ENCODE results near the gene CORO7.

CORO7 gene

DNA sequence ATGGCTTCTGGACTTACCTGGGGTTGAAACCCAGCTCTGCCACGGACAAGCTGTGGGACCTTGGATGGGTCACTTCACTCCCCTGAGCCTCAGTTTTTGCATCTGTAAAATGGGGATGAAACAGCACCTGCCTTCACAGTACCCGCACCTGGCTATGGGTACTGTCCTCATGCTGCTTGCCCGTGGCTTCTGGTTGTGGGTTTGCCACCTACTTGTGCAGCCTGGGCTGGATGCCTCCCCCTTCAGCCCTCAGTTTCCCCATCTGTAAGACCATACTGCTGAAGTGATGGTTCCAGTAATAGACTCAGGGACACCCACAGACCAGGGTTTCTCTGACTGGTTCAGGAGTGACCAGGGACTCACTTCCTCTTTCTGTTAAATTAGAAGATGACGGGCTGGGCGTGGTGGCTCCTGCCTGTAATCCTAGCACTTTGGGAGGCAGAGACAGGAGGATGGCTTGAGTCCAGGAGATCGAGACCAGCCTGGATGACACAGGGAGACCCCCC, 91.1 kb downstream of the CORO7 start:
- peak; percentile 37 for DNase-seq (ENCODE audit: low read depth)
- H3K4me3 ChIP-seq (ENCODE audit: low read depth, low read length): no peak overlapping the region
- TF ChIP-seq, protein P1, sequence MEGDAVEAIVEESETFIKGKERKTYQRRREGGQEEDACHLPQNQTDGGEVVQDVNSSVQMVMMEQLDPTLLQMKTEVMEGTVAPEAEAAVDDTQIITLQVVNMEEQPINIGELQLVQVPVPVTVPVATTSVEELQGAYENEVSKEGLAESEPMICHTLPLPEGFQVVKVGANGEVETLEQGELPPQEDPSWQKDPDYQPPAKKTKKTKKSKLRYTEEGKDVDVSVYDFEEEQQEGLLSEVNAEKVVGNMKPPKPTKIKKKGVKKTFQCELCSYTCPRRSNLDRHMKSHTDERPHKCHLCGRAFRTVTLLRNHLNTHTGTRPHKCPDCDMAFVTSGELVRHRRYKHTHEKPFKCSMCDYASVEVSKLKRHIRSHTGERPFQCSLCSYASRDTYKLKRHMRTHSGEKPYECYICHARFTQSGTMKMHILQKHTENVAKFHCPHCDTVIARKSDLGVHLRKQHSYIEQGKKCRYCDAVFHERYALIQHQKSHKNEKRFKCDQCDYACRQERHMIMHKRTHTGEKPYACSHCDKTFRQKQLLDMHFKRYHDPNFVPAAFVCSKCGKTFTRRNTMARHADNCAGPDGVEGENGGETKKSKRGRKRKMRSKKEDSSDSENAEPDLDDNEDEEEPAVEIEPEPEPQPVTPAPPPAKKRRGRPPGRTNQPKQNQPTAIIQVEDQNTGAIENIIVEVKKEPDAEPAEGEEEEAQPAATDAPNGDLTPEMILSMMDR (IDR thresholded peaks at IDR 0.05; ENCODE audit: insufficient read depth, low read depth, low read length, missing control alignments): no peak

DNA sequence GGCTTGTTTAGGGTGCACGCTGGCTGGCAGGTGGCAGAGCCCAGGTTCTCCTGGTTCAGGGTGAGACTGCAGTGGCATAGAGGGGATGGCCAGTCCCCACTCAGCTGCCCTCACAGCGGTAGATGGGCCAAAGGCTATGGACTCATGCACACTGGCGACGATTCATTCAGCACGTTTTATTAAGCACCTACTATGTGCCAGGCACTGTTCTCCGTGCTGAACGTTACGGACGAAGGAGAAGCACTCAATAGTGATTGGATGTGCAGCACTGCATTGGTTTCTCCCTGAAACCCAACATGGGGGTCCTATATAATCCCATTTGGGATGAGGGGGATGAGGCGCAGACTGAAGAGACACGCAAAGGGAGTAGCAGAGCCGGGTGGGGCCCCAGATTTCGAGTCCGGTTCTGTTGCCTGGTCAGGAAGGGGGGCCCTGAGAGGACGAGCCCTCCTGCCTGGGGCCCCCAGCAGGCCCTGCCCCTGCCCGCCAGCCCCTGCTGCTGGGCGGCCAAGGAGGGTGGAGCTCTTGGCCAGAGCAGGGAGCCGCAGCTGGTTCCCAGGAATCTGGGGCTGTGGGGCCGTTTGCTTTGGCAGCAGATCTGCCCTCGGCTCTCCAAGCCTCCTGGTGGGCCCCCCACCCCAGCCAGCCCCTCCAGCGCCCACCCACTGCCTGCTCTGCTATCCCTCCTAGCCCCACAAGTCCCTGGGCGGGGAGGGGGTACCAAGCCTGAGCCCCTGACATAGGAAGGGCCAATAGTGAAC, 91.7 kb downstream of the CORO7 start:
- H3K4me3 ChIP-seq (ENCODE audit: low read depth, low read length): no peak overlapping the region
- DNase-seq (ENCODE audit: low read depth): no peak
- TF ChIP-seq, protein P1 (IDR thresholded peaks at IDR 0.05; ENCODE audit: insufficient read depth, low read depth, low read length, missing control alignments): no peak

DNA sequence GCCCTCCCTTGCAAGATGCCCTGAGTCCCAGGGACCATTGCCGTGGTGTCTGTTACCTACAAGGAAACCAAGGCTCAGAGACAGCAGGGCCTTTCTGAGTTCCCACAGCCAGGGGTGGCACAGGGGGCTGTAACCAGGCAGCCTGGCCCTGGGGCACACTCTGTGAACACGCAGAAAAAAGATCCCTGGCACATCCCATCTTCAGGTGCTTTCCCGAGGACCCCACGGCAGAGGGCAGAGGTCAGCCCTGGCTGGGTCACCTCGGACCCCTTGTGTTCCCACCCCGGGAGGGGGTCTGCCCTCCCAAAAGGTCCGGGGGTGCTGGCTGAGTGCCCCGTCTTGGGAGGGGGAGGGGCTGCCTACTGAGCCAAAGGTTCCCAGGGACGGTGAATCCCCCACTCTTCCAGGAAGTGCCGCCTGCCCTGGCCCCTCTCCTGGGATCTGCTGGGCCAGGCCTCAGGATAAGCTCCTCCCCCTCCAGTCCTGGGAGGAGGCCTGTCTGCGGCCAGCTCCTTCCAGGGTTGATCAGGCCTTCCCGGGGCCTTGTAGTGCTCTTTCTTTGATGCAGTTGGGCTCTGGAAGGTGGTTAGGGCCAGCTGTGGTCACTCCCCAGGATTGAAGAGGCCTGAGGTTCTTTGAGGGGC, 92.4 kb downstream of the CORO7 start:
- TF ChIP-seq, protein P1 (IDR thresholded peaks at IDR 0.05; ENCODE audit: insufficient read depth, low read depth, low read length, missing control alignments): no peak
- H3K4me3 ChIP-seq (ENCODE audit: low read depth, low read length): no peak overlapping the region
- DNase-seq (ENCODE audit: low read depth): no peak

DNA sequence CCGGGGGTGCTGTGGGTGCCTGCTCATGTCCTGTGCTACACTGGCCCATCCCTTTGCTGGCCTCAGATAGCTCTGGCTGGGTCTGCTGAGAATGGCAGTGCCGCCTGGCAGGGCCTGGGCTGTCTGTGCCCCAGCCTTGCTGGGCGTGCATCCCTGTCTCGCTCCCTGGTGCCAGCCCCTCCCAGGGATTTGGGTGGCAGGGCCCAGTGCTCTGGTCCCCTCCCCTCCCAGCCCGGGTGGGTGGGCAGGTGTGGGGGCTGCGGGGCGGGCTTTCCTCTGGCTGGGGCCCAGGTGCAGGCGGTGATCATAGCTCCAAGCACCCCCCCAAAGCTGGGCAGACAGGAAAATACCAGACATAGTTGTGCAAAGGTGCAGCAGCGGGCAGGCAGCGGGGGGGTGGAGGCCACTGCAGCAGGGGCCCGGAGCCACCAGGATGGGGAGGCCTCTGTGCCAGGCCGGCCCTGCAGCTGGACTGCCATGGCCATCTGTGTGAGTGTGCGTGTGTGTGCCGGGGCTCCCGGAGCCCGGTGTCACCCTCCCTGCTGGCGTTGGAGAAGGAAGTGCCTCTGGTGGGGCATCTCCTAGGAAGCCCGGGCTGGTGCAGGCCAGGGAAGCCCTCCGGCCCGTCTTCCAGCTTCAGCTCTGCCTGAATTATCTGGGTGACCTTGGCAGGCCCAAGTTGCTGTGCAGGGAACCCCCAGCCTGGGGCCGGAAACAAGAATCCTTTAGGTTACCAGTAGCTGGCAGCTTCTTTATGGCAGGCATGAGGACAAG, 93.1 kb downstream of the CORO7 start:
- TF ChIP-seq, protein P1 (IDR thresholded peaks at IDR 0.05; ENCODE audit: insufficient read depth, low read depth, low read length, missing control alignments): no peak
- no peak for DNase-seq (ENCODE audit: low read depth)
- H3K4me3 ChIP-seq (ENCODE audit: low read depth, low read length): no peak overlapping the region

DNA sequence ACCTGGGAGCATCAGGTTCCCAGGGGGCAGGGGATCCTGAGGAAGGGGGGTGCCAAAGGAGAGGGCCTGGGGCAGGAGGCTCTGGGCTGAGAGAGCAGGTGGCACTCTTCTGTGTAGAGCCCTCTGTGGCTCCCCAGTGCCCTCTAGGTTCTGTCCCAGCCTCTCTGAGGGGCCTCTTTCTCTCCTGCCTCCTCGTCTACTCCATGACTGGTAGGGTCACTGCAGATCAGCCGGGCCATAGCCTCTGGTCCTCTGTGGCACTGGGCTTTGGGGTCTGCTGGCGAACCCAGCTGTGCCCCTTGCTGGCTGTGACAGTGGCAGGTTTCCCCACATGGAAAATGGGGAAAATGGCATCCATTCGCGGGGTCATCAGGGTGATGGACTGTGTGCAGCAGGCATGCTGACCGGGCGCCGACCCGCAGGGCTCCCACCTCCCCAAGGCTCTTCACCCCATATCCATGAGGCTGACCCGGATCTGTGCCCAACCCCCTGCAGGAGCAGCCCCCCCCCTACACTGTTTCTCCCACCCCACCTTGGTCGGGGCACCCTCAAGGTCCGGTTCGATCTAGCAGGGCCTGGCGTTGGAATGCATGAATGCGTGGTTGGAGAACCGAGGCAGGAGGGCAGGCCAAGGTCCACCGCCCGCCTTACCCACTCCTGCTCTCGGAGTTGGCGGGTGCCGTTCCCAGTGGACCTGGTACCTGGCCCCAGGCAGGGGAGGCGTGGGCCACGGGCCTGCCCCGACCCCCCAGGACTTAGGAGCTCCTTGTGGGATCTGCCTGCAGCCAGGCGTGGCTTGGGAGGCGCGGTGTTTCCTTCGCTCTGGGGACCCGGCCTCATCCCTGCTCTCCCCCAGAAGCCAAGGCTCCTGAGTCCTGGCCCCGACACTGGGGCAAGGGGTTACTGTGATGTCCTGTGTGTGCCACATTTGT, 94.0 kb downstream of the CORO7 start:
- no peak for DNase-seq (ENCODE audit: low read depth)
- H3K4me3 ChIP-seq (ENCODE audit: low read depth, low read length): no peak overlapping the region
- TF ChIP-seq, protein P1 (IDR thresholded peaks at IDR 0.05; ENCODE audit: insufficient read depth, low read depth, low read length, missing control alignments): no peak
